ENCODE measurements around the gene OOSP4A. TPM values are rescaled to one million over a fixed set of nuclear protein-coding genes. Genes with fewer than 3 reads are reported as not detected.

OOSP4A gene
- total and polyA plus RNA-seq, 10 of the 15 experiments (the other 5 are each of a cell fraction or from before 2014, with no cell fraction given) = not detected

DNA sequence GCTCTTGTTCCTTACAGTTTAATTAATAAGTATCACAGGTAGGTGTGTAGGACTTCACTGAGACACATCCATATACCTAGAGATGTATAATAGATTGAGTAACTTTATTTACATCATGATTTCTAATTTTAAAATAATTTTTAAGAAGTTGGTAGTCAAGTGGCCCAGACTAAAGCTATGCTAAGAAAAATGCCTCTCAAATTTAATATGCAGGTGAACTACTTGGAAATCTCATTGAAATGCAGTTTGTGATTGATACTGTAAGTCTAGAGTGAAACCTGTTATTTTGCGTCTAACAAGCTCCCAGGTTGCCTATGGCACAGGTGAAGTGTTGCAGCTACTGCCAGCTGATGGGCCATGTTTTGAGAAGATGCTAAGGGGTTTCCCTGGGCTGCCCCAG lies 53.0 kb downstream of the OOSP4A start, which contains the start of gene OOSP4B:
Gene OOSP4B, plus strand, starts transcription at position 301 of the 400 bp plus-strand sequence.
- POLR2A ChIA-PET = no interaction called here
- Histone ChIP-seq H2AFZ (ENCODE audit: control insufficient read depth, low read depth, low read length) (no peak within 1 kb of the TSS), H3K4me1 (ENCODE audit: control insufficient read depth, insufficient read depth, low read length) (no peaks in the 10 kb centered on the region), H3K9me3 (replicated peaks; ENCODE audit: control insufficient read depth, insufficient read depth, low read length) (no peaks in the 10 kb centered on the region), H3K27ac (ENCODE audit: control insufficient read depth, insufficient read depth) (no peak within 1 kb of the TSS), H3K36me3 (ENCODE audit: control insufficient read depth in 2 of 2, insufficient read depth in 2 of 2, low read length in 1 of 2) (no peaks in the 10 kb centered on the region), H3K27me3 (replicated peaks in 1 of 2; ENCODE audit: control insufficient read depth in 2 of 2, insufficient read depth in 2 of 2, low read length in 1 of 2) (no peaks in the 10 kb centered on the region), H4K20me1 (ENCODE audit: control insufficient read depth, insufficient read depth) (no peaks in the 10 kb centered on the region), H3K4me3 (no peak within 1 kb of the TSS), H3K4me2 (ENCODE audit: control insufficient read depth, insufficient read depth) (no peak within 1 kb of the TSS), H3K79me2 (ENCODE audit: control insufficient read depth, insufficient read depth, low read length) (no peaks in the 10 kb centered on the region), H3K9ac (ENCODE audit: control insufficient read depth, insufficient read depth, low read length) (no peak within 1 kb of the TSS)
- TF ChIP-seq, protein P1, sequence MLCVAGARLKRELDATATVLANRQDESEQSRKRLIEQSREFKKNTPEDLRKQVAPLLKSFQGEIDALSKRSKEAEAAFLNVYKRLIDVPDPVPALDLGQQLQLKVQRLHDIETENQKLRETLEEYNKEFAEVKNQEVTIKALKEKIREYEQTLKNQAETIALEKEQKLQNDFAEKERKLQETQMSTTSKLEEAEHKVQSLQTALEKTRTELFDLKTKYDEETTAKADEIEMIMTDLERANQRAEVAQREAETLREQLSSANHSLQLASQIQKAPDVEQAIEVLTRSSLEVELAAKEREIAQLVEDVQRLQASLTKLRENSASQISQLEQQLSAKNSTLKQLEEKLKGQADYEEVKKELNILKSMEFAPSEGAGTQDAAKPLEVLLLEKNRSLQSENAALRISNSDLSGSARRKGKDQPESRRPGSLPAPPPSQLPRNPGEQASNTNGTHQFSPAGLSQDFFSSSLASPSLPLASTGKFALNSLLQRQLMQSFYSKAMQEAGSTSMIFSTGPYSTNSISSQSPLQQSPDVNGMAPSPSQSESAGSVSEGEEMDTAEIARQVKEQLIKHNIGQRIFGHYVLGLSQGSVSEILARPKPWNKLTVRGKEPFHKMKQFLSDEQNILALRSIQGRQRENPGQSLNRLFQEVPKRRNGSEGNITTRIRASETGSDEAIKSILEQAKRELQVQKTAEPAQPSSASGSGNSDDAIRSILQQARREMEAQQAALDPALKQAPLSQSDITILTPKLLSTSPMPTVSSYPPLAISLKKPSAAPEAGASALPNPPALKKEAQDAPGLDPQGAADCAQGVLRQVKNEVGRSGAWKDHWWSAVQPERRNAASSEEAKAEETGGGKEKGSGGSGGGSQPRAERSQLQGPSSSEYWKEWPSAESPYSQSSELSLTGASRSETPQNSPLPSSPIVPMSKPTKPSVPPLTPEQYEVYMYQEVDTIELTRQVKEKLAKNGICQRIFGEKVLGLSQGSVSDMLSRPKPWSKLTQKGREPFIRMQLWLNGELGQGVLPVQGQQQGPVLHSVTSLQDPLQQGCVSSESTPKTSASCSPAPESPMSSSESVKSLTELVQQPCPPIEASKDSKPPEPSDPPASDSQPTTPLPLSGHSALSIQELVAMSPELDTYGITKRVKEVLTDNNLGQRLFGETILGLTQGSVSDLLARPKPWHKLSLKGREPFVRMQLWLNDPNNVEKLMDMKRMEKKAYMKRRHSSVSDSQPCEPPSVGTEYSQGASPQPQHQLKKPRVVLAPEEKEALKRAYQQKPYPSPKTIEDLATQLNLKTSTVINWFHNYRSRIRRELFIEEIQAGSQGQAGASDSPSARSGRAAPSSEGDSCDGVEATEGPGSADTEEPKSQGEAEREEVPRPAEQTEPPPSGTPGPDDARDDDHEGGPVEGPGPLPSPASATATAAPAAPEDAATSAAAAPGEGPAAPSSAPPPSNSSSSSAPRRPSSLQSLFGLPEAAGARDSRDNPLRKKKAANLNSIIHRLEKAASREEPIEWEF (IDR thresholded peaks at IDR 0.05; ENCODE audit: insufficient replicate concordance, low read depth, low read length) = no peak
- TF ChIP-seq MTA2 (IDR thresholded peaks at IDR 0.05; ENCODE audit: low read depth) (no peak), SP1 (IDR thresholded peaks at IDR 0.05; ENCODE audit: low read depth, low read length) (no peak), RAD21 (IDR thresholded peaks at IDR 0.05; ENCODE audit: insufficient read depth, low read depth, low read length) (no peak), SREBF1 (IDR thresholded peaks at IDR 0.05; ENCODE audit: low read length) (no peak), ASH2L (IDR thresholded peaks at IDR 0.05; ENCODE audit: borderline replicate concordance, low read depth) (no peak), PML (IDR thresholded peaks at IDR 0.05; ENCODE audit: low read length) (no peak)
- TF ChIP-seq, protein P2, sequence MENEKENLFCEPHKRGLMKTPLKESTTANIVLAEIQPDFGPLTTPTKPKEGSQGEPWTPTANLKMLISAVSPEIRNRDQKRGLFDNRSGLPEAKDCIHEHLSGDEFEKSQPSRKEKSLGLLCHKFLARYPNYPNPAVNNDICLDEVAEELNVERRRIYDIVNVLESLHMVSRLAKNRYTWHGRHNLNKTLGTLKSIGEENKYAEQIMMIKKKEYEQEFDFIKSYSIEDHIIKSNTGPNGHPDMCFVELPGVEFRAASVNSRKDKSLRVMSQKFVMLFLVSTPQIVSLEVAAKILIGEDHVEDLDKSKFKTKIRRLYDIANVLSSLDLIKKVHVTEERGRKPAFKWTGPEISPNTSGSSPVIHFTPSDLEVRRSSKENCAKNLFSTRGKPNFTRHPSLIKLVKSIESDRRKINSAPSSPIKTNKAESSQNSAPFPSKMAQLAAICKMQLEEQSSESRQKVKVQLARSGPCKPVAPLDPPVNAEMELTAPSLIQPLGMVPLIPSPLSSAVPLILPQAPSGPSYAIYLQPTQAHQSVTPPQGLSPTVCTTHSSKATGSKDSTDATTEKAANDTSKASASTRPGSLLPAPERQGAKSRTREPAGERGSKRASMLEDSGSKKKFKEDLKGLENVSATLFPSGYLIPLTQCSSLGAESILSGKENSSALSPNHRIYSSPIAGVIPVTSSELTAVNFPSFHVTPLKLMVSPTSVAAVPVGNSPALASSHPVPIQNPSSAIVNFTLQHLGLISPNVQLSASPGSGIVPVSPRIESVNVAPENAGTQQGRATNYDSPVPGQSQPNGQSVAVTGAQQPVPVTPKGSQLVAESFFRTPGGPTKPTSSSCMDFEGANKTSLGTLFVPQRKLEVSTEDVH (IDR thresholded peaks at IDR 0.05; ENCODE audit: low read depth, partially characterized antibody) = no peak
- ATAC-seq (no peak), DNase-seq (ENCODE audit: low read depth, low spot score) (no peak), FAIRE-seq (no peak)
- intact Hi-C loops (cut with micrococcal nuclease; ENCODE audit: unreplicated experiment) (no loop called here), in situ Hi-C loops (cut with MboI) (no loop called here)
- SMC1A ChIA-PET (ENCODE audit: uncharacterized antibody, unreplicated experiment) = no interaction called here
- 38% methylated on average over 1 of the region's 1 CpG for WGBS (ENCODE audit: insufficient coverage, insufficient replicate concordance, low lambda C conversion rate, missing lambda C conversion rate)
- RAD21 ChIA-PET (ENCODE audit: unreplicated experiment) = no interaction called here
- CTCF ChIA-PET = no interaction called here
- no TSS peak for BruUV-seq (replicated peaks)

All from GM12878 (cell line).